HepG2 (cell line): Measurements from ENCODE around the gene HMGCS2. TPM values are rescaled to one million over a fixed set of nuclear protein-coding genes. Genes with fewer than 3 reads are reported as not detected.

Source experiments
- ATAD3A ChIP-seq: sonication (generic); formaldehyde crosslinking; IDR thresholded peaks from 2 replicates; pipeline ENCODE4 v1.4.0; 2020; ENCODE audit warnings: missing genetic modification reagents
- GFI1 ChIP-seq: sonication (generic); formaldehyde crosslinking; IDR thresholded peaks from 2 replicates; pipeline ENCODE4 v1.5.0; 2020; ENCODE audit warnings: missing genetic modification reagents, mild to moderate bottlenecking, borderline replicate concordance
- HOMEZ ChIP-seq: IDR thresholded peaks from 2 replicates; pipeline ENCODE4 v1.6.1; 2016; ENCODE audit warnings: low read depth
- MZF1 ChIP-seq: sonication (generic); formaldehyde crosslinking; IDR thresholded peaks from 2 replicates; pipeline ENCODE4 v1.8.1; 2023; ENCODE audit warnings: mild to moderate bottlenecking, missing genetic modification reagents, borderline replicate concordance
- PRDM4 ChIP-seq: sonication (generic); formaldehyde crosslinking; IDR thresholded peaks from 2 replicates; pipeline ENCODE4 v1.9.0; 2021; ENCODE audit warnings: missing genetic modification reagents, borderline replicate concordance
- ZNF17 ChIP-seq: sonication (generic); formaldehyde crosslinking; IDR thresholded peaks from 2 replicates; pipeline ENCODE4 v1.5.0; 2020; ENCODE audit warnings: mild to moderate bottlenecking, missing genetic modification reagents
- ZNF275 ChIP-seq: sonication (generic); formaldehyde crosslinking; IDR thresholded peaks from 2 replicates; pipeline ENCODE4 v1.8.0; 2022; ENCODE audit warnings: missing genetic modification reagents, mild to moderate bottlenecking, inconsistent platforms, borderline replicate concordance
- ZNF382 ChIP-seq: sonication (generic); formaldehyde crosslinking; IDR thresholded peaks from 2 replicates; pipeline ENCODE4 v1.5.0; 2020; ENCODE audit warnings: missing genetic modification reagents, mild to moderate bottlenecking, borderline replicate concordance
- ZNF431 ChIP-seq: sonication (generic); formaldehyde crosslinking; IDR thresholded peaks from 2 replicates; pipeline ENCODE4 v1.9.0; 2022; ENCODE audit warnings: missing genetic modification reagents, low read depth, mild to moderate bottlenecking, borderline replicate concordance
- polyA plus RNA-seq, 8 experiments: library from polyadenylated mRNA; depleted of rRNA in 3 of 8; stranded (reverse) in 7 of 8; unstranded in 1 of 8; fragments of >200 nt; fragmentation: Illumina TruSeq in 4 of 8; extraction: Trizol in 4 of 8; gene quantifications; 2 replicates each; pipeline versions ENCODE4 v1.2.1 to v1.2.3, GENCODE V29; 2011 to 2016; ENCODE audit warnings: low read depth in 4 of 8, missing spikeins in 1 of 8, mixed read lengths in 1 of 8; ENCODE audit not compliant: insufficient read depth in 1 of 8
- total RNA-seq, 5 experiments: library from RNA; depleted of rRNA; stranded (reverse); fragments of >200 nt; fragmentation: Illumina TruSeq; extraction: Trizol; gene quantifications; 2 replicates each; pipeline ENCODE4 v1.2.3, GENCODE V29; 2016; ENCODE audit warnings: low read depth in 1 of 5
- TF ChIP-seq, protein P1 (sequence below): sonication (generic); formaldehyde crosslinking; IDR thresholded peaks from 2 replicates; pipeline ENCODE4 v1.4.0; 2020; ENCODE audit warnings: missing genetic modification reagents
- TF ChIP-seq, protein P2 (sequence below): sonication (generic); formaldehyde crosslinking; IDR thresholded peaks from 2 replicates; pipeline ENCODE4 v1.4.0; 2020; ENCODE audit warnings: missing genetic modification reagents
- TF ChIP-seq, protein P3 (sequence below): sonication (generic); formaldehyde crosslinking; IDR thresholded peaks from 2 replicates; pipeline ENCODE4 v1.5.1; 2020; ENCODE audit warnings: missing genetic modification reagents, mild to moderate bottlenecking, borderline replicate concordance

HMGCS2 gene
- total and polyA plus RNA-seq, 2 of the 13 experiments (the other 11 are each of a cell fraction or from before 2014, with no cell fraction given), result 0.44 to 1.5 TPM

DNA sequence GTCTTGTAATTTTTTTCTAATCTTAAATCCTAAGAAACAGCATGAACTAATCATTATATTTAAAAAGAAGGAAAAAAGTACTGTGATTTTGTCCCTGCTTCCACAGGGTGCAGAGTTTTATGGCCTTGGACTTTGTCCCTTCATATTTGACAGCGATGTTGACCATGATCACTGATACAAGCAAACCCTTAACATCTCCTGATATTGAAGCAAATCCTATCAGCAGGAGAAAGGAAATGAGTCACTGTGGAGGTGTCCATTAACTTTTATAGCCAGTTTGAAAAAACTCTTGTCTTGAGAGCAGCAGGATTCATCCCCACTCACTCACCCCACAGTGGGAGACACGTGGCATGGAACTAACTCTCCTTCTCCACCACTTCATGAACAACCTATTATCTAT lies 47.7 kb upstream of the HMGCS2 start (continued):
- TF ChIP-seq, protein P1, sequence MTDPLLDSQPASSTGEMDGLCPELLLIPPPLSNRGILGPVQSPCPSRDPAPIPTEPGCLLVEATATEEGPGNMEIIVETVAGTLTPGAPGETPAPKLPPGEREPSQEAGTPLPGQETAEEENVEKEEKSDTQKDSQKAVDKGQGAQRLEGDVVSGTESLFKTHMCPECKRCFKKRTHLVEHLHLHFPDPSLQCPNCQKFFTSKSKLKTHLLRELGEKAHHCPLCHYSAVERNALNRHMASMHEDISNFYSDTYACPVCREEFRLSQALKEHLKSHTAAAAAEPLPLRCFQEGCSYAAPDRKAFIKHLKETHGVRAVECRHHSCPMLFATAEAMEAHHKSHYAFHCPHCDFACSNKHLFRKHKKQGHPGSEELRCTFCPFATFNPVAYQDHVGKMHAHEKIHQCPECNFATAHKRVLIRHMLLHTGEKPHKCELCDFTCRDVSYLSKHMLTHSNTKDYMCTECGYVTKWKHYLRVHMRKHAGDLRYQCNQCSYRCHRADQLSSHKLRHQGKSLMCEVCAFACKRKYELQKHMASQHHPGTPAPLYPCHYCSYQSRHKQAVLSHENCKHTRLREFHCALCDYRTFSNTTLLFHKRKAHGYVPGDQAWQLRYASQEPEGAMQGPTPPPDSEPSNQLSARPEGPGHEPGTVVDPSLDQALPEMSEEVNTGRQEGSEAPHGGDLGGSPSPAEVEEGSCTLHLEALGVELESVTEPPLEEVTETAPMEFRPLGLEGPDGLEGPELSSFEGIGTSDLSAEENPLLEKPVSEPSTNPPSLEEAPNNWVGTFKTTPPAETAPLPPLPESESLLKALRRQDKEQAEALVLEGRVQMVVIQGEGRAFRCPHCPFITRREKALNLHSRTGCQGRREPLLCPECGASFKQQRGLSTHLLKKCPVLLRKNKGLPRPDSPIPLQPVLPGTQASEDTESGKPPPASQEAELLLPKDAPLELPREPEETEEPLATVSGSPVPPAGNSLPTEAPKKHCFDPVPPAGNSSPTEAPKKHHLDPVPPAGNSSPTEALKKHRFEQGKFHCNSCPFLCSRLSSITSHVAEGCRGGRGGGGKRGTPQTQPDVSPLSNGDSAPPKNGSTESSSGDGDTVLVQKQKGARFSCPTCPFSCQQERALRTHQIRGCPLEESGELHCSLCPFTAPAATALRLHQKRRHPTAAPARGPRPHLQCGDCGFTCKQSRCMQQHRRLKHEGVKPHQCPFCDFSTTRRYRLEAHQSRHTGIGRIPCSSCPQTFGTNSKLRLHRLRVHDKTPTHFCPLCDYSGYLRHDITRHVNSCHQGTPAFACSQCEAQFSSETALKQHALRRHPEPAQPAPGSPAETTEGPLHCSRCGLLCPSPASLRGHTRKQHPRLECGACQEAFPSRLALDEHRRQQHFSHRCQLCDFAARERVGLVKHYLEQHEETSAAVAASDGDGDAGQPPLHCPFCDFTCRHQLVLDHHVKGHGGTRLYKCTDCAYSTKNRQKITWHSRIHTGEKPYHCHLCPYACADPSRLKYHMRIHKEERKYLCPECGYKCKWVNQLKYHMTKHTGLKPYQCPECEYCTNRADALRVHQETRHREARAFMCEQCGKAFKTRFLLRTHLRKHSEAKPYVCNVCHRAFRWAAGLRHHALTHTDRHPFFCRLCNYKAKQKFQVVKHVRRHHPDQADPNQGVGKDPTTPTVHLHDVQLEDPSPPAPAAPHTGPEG (CRISPR knock-in tag), result no peak
- TF ChIP-seq MZF1 (CRISPR knock-in tag) (no peak), ZNF431 (CRISPR knock-in tag) (no peak), ZNF275 (CRISPR knock-in tag) (no peak), HOMEZ (CRISPR knock-in tag) (peak; percentile 75; the same call in 1 of the 2 replicates), ZNF17 (CRISPR knock-in tag) (no peak), ZNF382 (CRISPR knock-in tag) (no peak), PRDM4 (CRISPR knock-in tag) (no peak), GFI1 (no peak; the same call in 1 of the 2 replicates), ATAD3A (CRISPR knock-in tag) (no peak)
- TF ChIP-seq, protein P2, sequence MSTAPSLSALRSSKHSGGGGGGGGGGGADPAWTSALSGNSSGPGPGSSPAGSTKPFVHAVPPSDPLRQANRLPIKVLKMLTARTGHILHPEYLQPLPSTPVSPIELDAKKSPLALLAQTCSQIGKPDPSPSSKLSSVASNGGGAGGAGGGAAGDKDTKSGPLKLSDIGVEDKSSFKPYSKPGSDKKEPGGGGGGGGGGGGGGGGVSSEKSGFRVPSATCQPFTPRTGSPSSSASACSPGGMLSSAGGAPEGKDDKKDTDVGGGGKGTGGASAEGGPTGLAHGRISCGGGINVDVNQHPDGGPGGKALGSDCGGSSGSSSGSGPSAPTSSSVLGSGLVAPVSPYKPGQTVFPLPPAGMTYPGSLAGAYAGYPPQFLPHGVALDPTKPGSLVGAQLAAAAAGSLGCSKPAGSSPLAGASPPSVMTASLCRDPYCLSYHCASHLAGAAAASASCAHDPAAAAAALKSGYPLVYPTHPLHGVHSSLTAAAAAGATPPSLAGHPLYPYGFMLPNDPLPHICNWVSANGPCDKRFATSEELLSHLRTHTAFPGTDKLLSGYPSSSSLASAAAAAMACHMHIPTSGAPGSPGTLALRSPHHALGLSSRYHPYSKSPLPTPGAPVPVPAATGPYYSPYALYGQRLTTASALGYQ, result no peak; the same call in 1 of the 2 replicates
- TF ChIP-seq, protein P3, sequence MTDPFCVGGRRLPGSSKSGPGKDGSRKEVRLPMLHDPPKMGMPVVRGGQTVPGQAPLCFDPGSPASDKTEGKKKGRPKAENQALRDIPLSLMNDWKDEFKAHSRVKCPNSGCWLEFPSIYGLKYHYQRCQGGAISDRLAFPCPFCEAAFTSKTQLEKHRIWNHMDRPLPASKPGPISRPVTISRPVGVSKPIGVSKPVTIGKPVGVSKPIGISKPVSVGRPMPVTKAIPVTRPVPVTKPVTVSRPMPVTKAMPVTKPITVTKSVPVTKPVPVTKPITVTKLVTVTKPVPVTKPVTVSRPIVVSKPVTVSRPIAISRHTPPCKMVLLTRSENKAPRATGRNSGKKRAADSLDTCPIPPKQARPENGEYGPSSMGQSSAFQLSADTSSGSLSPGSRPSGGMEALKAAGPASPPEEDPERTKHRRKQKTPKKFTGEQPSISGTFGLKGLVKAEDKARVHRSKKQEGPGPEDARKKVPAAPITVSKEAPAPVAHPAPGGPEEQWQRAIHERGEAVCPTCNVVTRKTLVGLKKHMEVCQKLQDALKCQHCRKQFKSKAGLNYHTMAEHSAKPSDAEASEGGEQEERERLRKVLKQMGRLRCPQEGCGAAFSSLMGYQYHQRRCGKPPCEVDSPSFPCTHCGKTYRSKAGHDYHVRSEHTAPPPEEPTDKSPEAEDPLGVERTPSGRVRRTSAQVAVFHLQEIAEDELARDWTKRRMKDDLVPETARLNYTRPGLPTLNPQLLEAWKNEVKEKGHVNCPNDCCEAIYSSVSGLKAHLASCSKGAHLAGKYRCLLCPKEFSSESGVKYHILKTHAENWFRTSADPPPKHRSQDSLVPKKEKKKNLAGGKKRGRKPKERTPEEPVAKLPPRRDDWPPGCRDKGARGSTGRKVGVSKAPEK (CRISPR knock-in tag), result no peak
